HG03575 (cell line): ENCODE data around the gene PGK2.
"Not testable (repeated sequence)": the region's sequence is repeated elsewhere in the genome, so short reads cannot be mapped to it uniquely, and the experiment has no call there.

ENCODE experiments used
- ATAC-seq: cut with Tn5 transposase; IDR thresholded peaks from one replicate; pipeline ENCODE4 v1.9.1; 2021; ENCODE audit not compliant: unreplicated experiment, insufficient number of reproducible peaks, low FRiP score; ENCODE audit errors: extremely low read depth

PGK2 gene

DNA sequence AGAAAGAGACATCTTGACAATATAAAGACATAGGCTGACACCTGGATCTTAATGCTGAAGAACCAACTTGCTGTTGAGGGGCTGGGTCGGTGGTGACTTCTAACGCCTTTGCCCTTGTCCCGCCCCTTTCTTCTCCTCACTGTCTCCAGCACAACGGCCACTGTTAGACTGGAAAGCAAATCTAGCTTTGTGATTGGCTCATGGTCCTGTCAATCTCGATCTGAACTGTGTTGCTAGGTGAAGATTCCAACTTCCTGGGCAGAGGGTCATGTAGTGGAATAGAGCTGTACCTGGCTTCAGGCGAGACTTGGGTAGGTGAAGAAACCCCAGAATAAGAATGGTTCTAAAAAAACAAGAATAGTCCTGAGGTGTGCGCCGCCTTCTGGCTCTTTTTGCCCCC is at the start of gene PGK2:
TSS of gene PGK2 (minus strand) at position 110 of the 400 bp plus-strand sequence. CDS start at position 12, 98 bp downstream.
- ATAC-seq: no peak

DNA sequence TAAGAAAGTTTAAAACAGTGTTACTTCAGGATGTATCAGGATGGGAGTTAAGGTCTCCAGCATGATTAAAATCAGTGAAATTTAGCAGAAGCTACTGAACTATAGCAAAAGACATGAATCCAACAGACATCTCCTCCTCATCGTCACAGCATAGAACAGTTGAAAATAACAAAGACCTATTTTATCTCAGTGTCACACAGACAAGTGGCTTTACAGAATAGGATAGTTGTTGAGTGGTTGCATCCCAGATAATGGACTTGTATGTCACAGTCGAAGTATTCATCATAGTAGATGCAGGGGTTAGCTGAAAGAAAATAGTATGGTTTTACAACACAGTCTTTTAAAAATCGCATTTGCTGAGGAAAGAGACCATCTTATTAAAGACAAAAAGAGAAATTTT is 48.1 kb upstream of the PGK2 start:
- no peak for ATAC-seq

GRCh38 chr6:49833386-49833785 is 46.3 kb upstream of the PGK2 start:
- no peak for ATAC-seq

- peak; percentile 98 for ATAC-seq
Measured at GRCh38 chr6:49826743-49827406, 39.8 kb upstream of the PGK2 start.

GRCh38 chr6:49815166-49815565 is 28.1 kb upstream of the PGK2 start:
- ATAC-seq: no peak

DNA sequence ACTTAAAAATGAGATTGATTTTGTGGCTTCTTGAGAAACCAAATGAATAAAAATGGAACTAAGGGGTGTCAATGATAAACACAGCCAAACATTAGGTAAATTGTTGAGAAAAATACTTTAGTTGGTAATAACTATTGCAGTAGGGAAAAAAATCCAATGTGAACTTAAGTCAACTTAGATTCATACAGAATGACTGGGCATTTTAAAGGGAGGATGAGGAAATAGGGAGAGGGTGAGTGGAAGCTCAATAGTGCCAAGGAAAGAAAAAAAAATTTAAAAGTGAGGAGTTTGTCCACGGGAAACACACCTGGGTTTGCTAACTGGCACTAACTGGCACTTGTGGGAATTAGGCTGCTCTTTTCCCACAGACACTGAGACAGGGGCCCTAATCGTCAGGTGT is 26.2 kb upstream of the PGK2 start:
- ATAC-seq: no peak

GRCh38 chr6:49806145-49806544 is 19.1 kb upstream of the PGK2 start:
- no peak for ATAC-seq

GRCh38 chr6:49805246-49805645 is 18.2 kb upstream of the PGK2 start:
- ATAC-seq: no peak

- ATAC-seq: no peak
Measured at GRCh38 chr6:49801525-49801924, 14.4 kb upstream of the PGK2 start.

DNA sequence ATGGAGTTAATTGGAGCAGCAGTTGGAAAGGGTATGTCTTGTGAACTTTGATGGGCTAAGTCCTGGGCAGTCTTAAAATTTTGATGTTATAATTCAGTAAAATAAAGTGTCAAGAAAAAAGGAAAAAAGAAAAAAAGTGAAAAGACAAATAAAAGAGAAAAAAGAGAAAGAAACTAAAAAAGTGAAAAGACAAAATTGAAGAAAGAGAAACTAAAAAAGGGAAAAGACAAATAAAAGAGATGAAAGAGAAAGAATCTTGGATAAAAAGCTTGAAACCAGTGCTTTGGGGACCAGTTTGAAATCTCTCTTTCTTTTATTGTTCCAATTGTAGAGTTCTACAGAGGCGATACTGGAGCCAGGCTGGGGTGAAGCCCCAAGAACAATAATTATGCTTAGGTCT is 12.0 kb upstream of the PGK2 start:
- ATAC-seq: no peak

GRCh38 chr6:49796842-49797455 is 9.9 kb upstream of the PGK2 start:
- not testable (repeated sequence) for ATAC-seq

GRCh38 chr6:49790341-49790740 is 3.3 kb upstream of the PGK2 start:
- no peak for ATAC-seq

- ATAC-seq: no peak
Measured at GRCh38 chr6:49784272-49784671, 2.8 kb downstream of the PGK2 start.

GRCh38 chr6:49782725-49783124 is 4.4 kb downstream of the PGK2 start:
- ATAC-seq: no peak

DNA sequence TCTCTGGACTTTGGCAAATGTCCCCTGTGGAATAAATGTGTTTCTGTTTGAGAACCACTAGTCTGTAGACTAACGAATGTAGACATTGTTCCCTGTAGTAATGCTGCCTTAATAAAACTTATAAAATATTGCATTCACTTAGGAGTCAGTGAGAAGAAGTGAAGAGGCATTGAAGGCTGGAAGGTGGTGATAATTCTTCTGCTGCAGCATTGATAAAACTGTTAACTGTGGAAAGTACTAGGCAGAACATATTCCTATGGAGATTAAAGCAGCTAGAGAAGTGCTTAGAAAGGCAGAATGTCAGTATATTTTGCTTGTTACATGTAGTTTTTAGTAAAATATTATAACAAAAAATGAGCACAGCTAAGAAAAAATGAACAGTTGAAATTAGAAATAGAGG is 4.8 kb downstream of the PGK2 start:
- ATAC-seq: no peak

DNA sequence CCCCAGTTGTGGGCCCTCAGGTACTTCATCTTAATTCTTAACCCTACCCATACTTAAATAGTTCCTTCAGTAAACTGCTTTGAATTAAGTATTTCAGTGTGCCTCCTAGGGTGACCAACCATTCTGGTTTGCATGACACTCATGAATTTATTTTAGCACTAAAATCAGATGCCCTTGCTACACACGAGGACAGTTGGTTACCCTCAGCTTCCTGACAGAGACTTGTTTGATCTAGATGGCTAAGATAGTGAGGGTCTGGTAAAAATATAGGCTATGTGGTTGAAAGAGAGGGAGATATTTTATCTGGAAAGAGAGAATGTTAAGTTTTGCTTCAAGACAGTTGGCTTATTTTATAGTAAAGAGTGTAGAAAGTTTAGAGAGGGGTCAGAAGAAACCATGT is 10.6 kb downstream of the PGK2 start:
- ATAC-seq: no peak

GRCh38 chr6:49775043-49775442 is 12.0 kb downstream of the PGK2 start:
- no peak for ATAC-seq

- no peak for ATAC-seq
Measured at GRCh38 chr6:49772285-49772684, 14.8 kb downstream of the PGK2 start.

DNA sequence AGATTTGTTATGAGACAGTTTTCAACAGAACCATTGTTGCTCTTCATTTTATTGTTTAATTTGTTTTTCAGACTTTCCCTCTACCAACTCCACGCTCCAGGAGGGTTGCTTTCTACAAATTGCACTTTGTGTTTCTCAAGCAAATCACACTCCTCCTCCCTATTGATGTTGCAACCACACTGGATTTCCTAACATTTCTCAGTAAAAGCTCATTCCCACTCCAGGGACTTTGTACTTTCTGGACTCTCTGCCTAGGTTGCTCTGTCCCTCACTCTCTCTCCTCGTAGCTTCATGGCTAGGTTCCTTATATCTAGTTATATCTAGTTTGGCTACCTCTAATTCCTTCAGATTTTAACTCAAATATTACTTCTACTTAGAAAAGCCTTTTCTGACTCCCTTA is 20.3 kb downstream of the PGK2 start:
- ATAC-seq: no peak

DNA sequence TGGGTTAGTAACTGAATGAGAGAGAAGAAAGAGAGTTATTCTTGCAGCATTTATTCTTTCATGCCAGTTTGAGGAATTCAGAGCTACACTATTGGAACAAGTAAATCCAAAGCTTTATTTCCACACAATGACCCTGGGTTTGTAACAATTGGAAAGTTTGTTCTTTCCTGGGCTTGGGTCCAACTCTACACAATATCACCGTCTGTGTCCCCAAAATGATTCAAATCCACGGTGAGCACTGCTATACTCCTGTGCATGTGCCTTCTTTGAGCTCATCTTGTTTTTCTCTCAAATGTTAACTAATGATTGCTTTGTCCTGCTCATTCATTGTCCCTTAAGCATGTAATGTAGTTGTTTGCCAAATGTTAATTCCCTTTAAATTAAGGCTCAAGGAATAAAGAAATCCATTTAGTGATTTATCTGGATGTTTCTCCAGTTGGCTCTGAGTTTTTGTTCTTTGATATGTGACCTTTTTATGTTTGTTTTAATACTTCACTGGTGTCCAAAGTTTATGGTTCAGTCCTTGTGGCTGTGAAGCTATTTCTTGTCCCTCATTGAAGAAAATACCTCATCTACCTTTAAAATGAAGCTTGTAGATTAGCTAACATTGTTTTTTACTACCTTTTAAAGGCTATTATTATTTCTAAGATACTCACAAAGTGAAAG is 22.4 kb downstream of the PGK2 start:
- no peak for ATAC-seq
